ENCODE data around the gene PDZRN3.

PDZRN3 gene

GRCh38 chr3:73623346-73623745, 1.4 kb downstream of the PDZRN3 start:
- DNase-seq (ENCODE audit: low read depth in 4 of 4, low spot score in 1 of 4), result no peak

GRCh38 chr3:73622091-73622805, 2.5 kb downstream of the PDZRN3 start:
- DNase-seq (ENCODE audit: low read depth in 4 of 4, low spot score in 1 of 4), result no peak

- DNase-seq (ENCODE audit: low read depth in 4 of 4, low spot score in 1 of 4), result no peak
These were observed 3.4 kb downstream of the PDZRN3 start for GRCh38 chr3:73621388-73621787.

GRCh38 chr3:73618461-73618860, 6.3 kb downstream of the PDZRN3 start:
- no peak for DNase-seq (ENCODE audit: low read depth in 4 of 4, low spot score in 1 of 4)

GRCh38 chr3:73616056-73616455, 8.7 kb downstream of the PDZRN3 start:
- DNase-seq (ENCODE audit: low read depth in 4 of 4, low spot score in 1 of 4), result no peak

- DNase-seq (ENCODE audit: low read depth in 4 of 4, low spot score in 1 of 4), result no peak
These were observed 10.3 kb downstream of the PDZRN3 start for GRCh38 chr3:73614419-73614818.

- no peak for DNase-seq (ENCODE audit: low read depth in 4 of 4, low spot score in 1 of 4)
These were observed 13.6 kb downstream of the PDZRN3 start for GRCh38 chr3:73611176-73611575.

- no peak for DNase-seq (ENCODE audit: low read depth in 4 of 4, low spot score in 1 of 4)
These were observed 14.2 kb downstream of the PDZRN3 start for GRCh38 chr3:73610493-73610892.

GRCh38 chr3:73609655-73610054, 15.1 kb downstream of the PDZRN3 start:
- DNase-seq (ENCODE audit: low read depth in 4 of 4, low spot score in 1 of 4), result no peak

GRCh38 chr3:73609315-73609641, 15.5 kb downstream of the PDZRN3 start:
- DNase-seq (ENCODE audit: low read depth in 4 of 4, low spot score in 1 of 4), result no peak

- no peak for DNase-seq (ENCODE audit: low read depth in 4 of 4, low spot score in 1 of 4)
These were observed 16.1 kb downstream of the PDZRN3 start for GRCh38 chr3:73608456-73609314.

- DNase-seq (ENCODE audit: low read depth in 4 of 4, low spot score in 1 of 4), result no peak
These were observed 18.9 kb downstream of the PDZRN3 start for GRCh38 chr3:73605861-73606260.

GRCh38 chr3:73605412-73605811, 19.3 kb downstream of the PDZRN3 start:
- DNase-seq (ENCODE audit: low read depth in 4 of 4, low spot score in 1 of 4), result no peak

- DNase-seq (ENCODE audit: low read depth in 4 of 4, low spot score in 1 of 4), result no peak
These were observed 20.3 kb downstream of the PDZRN3 start for GRCh38 chr3:73604451-73604850.

- DNase-seq (ENCODE audit: low read depth in 4 of 4, low spot score in 1 of 4), result no peak
These were observed 21.0 kb downstream of the PDZRN3 start for GRCh38 chr3:73603762-73604171.

GRCh38 chr3:73602170-73602569, 22.6 kb downstream of the PDZRN3 start:
- no peak for DNase-seq (ENCODE audit: low read depth in 4 of 4, low spot score in 1 of 4)

GRCh38 chr3:73601481-73601880, 23.3 kb downstream of the PDZRN3 start:
- DNase-seq (ENCODE audit: low read depth in 4 of 4, low spot score in 1 of 4), result no peak

- DNase-seq (ENCODE audit: low read depth in 4 of 4, low spot score in 1 of 4), result no peak
These were observed 23.7 kb downstream of the PDZRN3 start for GRCh38 chr3:73601011-73601410.

GRCh38 chr3:73600293-73600938, 24.3 kb downstream of the PDZRN3 start:
- DNase-seq (ENCODE audit: low read depth in 4 of 4, low spot score in 1 of 4), result no peak

GRCh38 chr3:73599605-73600004, 25.1 kb downstream of the PDZRN3 start:
- DNase-seq (ENCODE audit: low read depth in 4 of 4, low spot score in 1 of 4), result no peak

GRCh38 chr3:73597476-73597875, 27.3 kb downstream of the PDZRN3 start:
- DNase-seq (ENCODE audit: low read depth in 4 of 4, low spot score in 1 of 4), result no peak
